NCI-H1417 (cell line): ENCODE results near the gene CCDC81.

ENCODE experiments used
- DNase-seq, 3 experiments: peaks; one replicate each; lab custom pipeline; 2025; lab: John Stamatoyannopoulos, UW

CCDC81 gene

GRCh38 chr11:86440843-86441242 lies 66.2 kb downstream of the CCDC81 start:
- no peak for DNase-seq

GRCh38 chr11:86442420-86442819 lies 67.7 kb downstream of the CCDC81 start:
- no peak for DNase-seq

- DNase-seq: no peak
Measured at GRCh38 chr11:86442827-86443226, 68.1 kb downstream of the CCDC81 start.

- no peak for DNase-seq
Measured at GRCh38 chr11:86443415-86443814, 68.7 kb downstream of the CCDC81 start.

- no peak for DNase-seq
Measured at GRCh38 chr11:86444981-86445380, 70.3 kb downstream of the CCDC81 start.

GRCh38 chr11:86446163-86446923 lies 71.7 kb downstream of the CCDC81 start:
- DNase-seq: no peak

- no peak for DNase-seq
Measured at GRCh38 chr11:86446924-86447285, 72.2 kb downstream of the CCDC81 start.

GRCh38 chr11:86447763-86448480 lies 73.2 kb downstream of the CCDC81 start:
- no peak for DNase-seq

GRCh38 chr11:86449993-86450629 lies 75.4 kb downstream of the CCDC81 start:
- DNase-seq: no peak

GRCh38 chr11:86453290-86454030 lies 78.8 kb downstream of the CCDC81 start:
- no peak for DNase-seq

GRCh38 chr11:86456075-86456939 lies 81.6 kb downstream of the CCDC81 start:
- DNase-seq: peak; percentile 70 to 90 (median 89)

GRCh38 chr11:86458294-86459001 lies 83.8 kb downstream of the CCDC81 start:
- DNase-seq: no peak

GRCh38 chr11:86459002-86459385 lies 84.3 kb downstream of the CCDC81 start:
- no peak for DNase-seq

GRCh38 chr11:86459682-86460460 lies 85.2 kb downstream of the CCDC81 start:
- no peak for DNase-seq

- peak in 1 of 3 experiments; percentile 37 for DNase-seq
Measured at GRCh38 chr11:86460461-86461385, 86.0 kb downstream of the CCDC81 start.

- DNase-seq: no peak
Measured at GRCh38 chr11:86461892-86462291, 87.2 kb downstream of the CCDC81 start.

GRCh38 chr11:86463120-86463519 lies 88.4 kb downstream of the CCDC81 start:
- peak in 1 of 3 experiments; percentile 29 for DNase-seq

GRCh38 chr11:86463955-86464354 lies 89.3 kb downstream of the CCDC81 start:
- DNase-seq: no peak
